Stimulated activated CD4-positive, alpha-beta T cell treated with anti-CD3 and anti-CD28 coated beads, Interleukin-15, amount 100 ng/mL, for 48 hours (primary cell): ENCODE data around the gene SLC25A40.

Source experiments
- DNase-seq, 2 donors: peaks; one replicate each; pipeline ENCODE4 v3.0.0-alpha.2; 2020; ENCODE audit warnings: low read depth in 2 of 2

Gene SLC25A40

GRCh38 chr7:87784424-87784823 lies 91.7 kb downstream of the SLC25A40 start:
- DNase-seq, result no peak
